Dendritic cell treated with granulocyte-macrophage colony-stimulating factor and Interleukin-4, amounts not matched to agents 40 ng/mL and 50 ng/mL, for 4 days (primary cell): ENCODE data around the gene IL17RC.
"Not testable (repeated sequence)": the region's sequence is repeated elsewhere in the genome, so short reads cannot be mapped to it uniquely, and the experiment has no call there.

Source experiments
- H3K27ac Mint-ChIP-seq: one replicate; pipeline ENCODE4 v1.8.0; 2022; ENCODE audit warnings: mild to moderate bottlenecking, mixed read lengths
- H3K27me3 Mint-ChIP-seq: one replicate; pipeline ENCODE4 v1.8.0; 2022; ENCODE audit warnings: mild to moderate bottlenecking, mixed read lengths
- H3K36me3 Mint-ChIP-seq: one replicate; pipeline ENCODE4 v1.8.0; 2022; ENCODE audit warnings: low read depth, mixed read lengths
- H3K4me1 Mint-ChIP-seq: one replicate; pipeline ENCODE4 v1.8.0; 2022; ENCODE audit warnings: low read depth, mixed read lengths
- H3K4me3 Mint-ChIP-seq: one replicate; pipeline ENCODE4 v1.8.0; 2022; ENCODE audit warnings: mild to moderate bottlenecking, moderate library complexity, mixed read lengths
- H3K9me3 Mint-ChIP-seq: one replicate; pipeline ENCODE4 v1.8.0; 2022; ENCODE audit warnings: mixed read lengths
- intact Hi-C: fragments of 100-400 bp; cut with micrococcal nuclease; formaldehyde crosslinking; loops from one replicate; pipeline ENCODE4 v1.15.0; 2022

Gene IL17RC

DNA sequence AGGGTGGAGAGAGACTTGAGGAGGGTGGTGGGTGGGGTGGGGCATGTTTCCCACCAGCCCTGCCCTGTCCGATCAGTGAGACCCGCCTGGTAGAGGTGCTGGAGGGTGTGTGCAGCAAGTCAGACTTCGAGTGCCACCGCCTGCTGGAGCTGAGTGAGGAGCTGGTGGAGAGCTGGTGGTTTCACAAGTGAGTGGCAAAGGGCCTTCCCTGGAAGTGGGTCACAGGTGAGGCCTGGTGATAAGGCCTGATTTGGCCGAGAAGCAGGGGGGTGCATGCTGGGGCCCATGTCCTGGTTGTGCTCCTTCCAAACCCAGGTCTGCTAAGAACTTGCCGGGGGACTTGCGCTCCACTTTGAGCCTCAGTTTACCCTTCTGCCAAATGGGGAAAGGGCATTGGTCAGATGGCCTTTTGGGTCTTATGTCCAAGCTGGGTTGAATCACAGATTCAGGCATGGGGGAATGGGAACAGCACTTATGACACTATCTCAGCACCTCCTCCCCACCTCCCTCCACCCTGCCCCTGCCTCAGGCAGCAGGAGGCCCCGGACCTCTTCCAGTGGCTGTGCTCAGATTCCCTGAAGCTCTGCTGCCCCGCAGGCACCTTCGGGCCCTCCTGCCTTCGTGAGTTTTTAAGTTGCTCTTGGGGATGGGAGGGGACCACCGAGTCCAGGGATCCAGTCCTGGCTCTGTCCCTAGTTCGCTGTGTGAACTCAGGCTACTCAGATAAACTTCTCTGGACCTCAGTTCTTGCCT lies 20.8 kb downstream of the IL17RC start:
- Mint-ChIP-seq H3K4me1 (peaks cover 29% of the 10 kb centered on the region), H3K27me3 (no peaks in the 10 kb centered on the region), H3K4me3 (no peak overlapping the region), H3K9me3 (no peaks in the 10 kb centered on the region), H3K36me3 (peaks cover 87% of the 10 kb centered on the region), H3K27ac (no peak overlapping the region)
- intact Hi-C loops, result loop anchor here (10.0 kb wide), 2 partner anchors 87 to 287 kb away; partner anchors contain the start of gene FANCD2

DNA sequence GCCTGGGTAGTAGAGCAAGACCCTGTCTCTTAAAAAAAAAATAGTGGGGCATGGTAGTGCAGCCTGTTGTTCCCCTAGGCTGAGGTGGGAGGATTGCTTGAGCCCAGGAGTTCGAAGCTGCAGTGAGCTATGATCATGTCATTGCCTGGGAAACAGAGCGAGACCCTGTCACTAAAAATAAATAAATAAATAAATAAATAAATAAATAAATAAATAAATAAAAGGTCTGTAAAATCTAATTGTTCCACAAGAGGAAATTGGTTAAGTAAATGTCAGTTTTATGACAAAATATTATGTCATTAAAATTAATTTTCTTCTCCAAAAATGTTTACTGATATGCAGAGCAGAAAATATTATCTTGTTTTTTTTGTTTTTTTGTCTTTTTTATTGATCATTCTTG lies 22.1 kb downstream of the IL17RC start:
- no peak overlapping the region for H3K27ac Mint-ChIP-seq
- intact Hi-C loops, result loop anchor here (10.0 kb wide), 2 partner anchors 86 to 286 kb away; partner anchors contain the start of gene FANCD2
- H3K4me3 Mint-ChIP-seq, result no peak overlapping the region
- H3K9me3 Mint-ChIP-seq, result no peaks in the 10 kb centered on the region
- H3K27me3 Mint-ChIP-seq, result no peaks in the 10 kb centered on the region
- peaks cover 87% of the 10 kb centered on the region for H3K36me3 Mint-ChIP-seq
- H3K4me1 Mint-ChIP-seq, result peaks cover 24% of the 10 kb centered on the region

DNA sequence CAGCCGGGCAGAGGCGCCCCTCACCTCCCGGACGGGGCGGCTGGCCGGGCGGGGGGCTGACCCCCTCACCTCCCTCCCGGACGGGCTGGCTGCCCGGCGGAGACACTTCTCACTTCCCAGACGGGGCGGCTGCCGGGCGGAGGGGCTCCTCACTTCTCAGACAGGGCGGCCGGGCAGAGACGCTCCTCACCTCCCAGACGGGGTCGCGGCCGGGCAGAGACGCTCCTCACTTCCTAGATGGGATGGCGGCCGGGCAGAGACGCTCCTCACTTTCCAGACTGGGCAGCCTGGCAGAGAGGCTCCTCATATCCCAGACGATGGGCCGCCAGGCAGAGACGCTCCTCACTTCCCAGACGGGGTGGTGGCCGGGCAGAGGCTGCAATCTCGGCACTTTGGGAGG lies 23.0 kb downstream of the IL17RC start:
- not testable (repeated sequence) for H3K9me3 Mint-ChIP-seq, H3K4me3 Mint-ChIP-seq, H3K27ac Mint-ChIP-seq, H3K27me3 Mint-ChIP-seq
- H3K36me3 Mint-ChIP-seq, result peaks cover 88% of the 10 kb centered on the region
- peaks cover 14% of the 10 kb centered on the region for H3K4me1 Mint-ChIP-seq
- intact Hi-C loops, result loop anchor here (10.0 kb wide), 2 partner anchors 85 to 285 kb away; partner anchors contain the start of gene FANCD2

DNA sequence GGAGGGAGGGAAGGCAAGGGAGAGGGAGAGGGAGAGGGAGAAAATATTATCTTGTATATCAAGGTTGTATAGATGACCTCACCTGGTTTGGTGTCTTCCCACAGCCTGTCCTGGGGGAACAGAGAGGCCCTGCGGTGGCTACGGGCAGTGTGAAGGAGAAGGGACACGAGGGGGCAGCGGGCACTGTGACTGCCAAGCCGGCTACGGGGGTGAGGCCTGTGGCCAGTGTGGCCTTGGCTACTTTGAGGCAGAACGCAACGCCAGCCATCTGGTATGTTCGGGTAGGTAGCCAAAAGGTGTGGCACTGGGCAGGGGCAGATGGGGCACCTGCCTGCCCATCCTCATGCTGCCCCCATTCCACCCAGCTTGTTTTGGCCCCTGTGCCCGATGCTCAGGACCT lies 23.8 kb downstream of the IL17RC start:
- intact Hi-C loops, result no loop called here
- H3K4me1 Mint-ChIP-seq, result peaks cover 6% of the 10 kb centered on the region
- H3K9me3 Mint-ChIP-seq, result no peaks in the 10 kb centered on the region
- H3K4me3 Mint-ChIP-seq, result no peak overlapping the region
- H3K36me3 Mint-ChIP-seq, result peaks cover 84% of the 10 kb centered on the region
- H3K27me3 Mint-ChIP-seq, result no peaks in the 10 kb centered on the region
- H3K27ac Mint-ChIP-seq, result no peak overlapping the region

DNA sequence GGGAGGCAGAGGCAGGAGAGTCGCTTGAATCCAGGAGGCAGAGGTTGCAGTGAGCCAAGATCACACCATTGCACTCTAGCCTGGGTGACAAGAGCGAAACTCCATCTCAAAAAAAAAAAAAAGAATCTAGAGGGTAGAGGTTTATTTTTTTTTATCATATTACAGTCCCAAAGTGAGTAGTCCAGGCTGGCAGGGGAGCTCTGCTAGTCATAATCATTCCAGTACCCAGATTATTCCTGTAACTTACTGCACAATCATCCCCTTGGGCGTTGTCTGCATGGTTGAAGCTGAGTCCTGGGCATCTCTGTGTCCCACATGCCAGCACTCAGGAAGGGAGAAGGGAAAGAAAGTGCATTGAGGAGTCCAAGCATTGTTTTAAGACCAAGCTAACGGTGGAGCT lies 25.3 kb downstream of the IL17RC start:
- no peak overlapping the region for H3K27ac Mint-ChIP-seq
- intact Hi-C loops, result no loop called here
- peaks cover 3% of the 10 kb centered on the region for H3K27me3 Mint-ChIP-seq
- H3K36me3 Mint-ChIP-seq, result peaks cover 79% of the 10 kb centered on the region
- H3K9me3 Mint-ChIP-seq, result no peaks in the 10 kb centered on the region
- peaks cover 6% of the 10 kb centered on the region for H3K4me1 Mint-ChIP-seq
- no peak overlapping the region for H3K4me3 Mint-ChIP-seq

DNA sequence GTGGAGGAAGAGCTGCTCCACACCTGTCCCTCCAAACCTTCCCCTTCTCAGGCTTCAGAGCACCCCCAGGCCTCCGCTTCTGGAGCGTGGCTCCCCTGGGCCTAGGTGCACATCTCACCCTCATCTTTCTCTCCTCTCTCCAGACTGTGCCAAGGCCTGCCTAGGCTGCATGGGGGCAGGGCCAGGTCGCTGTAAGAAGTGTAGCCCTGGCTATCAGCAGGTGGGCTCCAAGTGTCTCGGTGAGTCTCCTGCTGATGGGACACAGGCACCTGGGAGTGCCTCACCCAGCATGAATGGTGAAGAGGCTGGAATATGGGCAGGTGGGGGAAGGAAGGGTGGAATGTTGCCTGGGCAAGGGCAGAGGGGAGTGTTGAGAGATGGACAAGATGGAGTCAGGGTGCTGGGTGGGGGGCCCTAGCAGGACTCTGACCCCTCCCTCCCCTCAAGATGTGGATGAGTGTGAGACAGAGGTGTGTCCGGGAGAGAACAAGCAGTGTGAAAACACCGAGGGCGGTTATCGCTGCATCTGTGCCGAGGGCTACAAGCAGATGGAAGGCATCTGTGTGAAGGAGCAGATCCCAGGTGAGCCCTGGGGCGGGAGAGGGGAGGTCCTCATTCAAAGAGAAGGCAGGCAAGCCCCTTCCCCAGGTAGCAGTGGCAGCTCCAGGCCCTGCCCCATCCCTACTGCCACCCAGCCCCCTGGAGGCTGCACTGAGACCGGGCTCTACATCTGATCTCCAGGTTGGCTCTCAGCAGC lies 26.2 kb downstream of the IL17RC start:
- H3K27ac Mint-ChIP-seq, result no peak overlapping the region
- intact Hi-C loops, result no loop called here
- no peak overlapping the region for H3K4me3 Mint-ChIP-seq
- H3K4me1 Mint-ChIP-seq, result peaks cover 6% of the 10 kb centered on the region
- H3K27me3 Mint-ChIP-seq, result peaks cover 3% of the 10 kb centered on the region
- peaks cover 69% of the 10 kb centered on the region for H3K36me3 Mint-ChIP-seq
- H3K9me3 Mint-ChIP-seq, result no peaks in the 10 kb centered on the region

DNA sequence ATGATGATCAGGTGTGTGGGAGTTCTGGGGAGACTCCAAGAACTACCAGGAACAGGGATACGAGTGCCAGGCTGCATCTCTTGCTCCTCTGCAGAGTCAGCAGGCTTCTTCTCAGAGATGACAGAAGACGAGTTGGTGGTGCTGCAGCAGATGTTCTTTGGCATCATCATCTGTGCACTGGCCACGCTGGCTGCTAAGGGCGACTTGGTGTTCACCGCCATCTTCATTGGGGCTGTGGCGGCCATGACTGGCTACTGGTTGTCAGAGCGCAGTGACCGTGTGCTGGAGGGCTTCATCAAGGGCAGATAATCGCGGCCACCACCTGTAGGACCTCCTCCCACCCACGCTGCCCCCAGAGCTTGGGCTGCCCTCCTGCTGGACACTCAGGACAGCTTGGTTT lies 27.4 kb downstream of the IL17RC start:
- peaks cover 3% of the 10 kb centered on the region for H3K27me3 Mint-ChIP-seq
- intact Hi-C loops, result no loop called here
- H3K9me3 Mint-ChIP-seq, result no peaks in the 10 kb centered on the region
- no peak overlapping the region for H3K27ac Mint-ChIP-seq
- H3K4me1 Mint-ChIP-seq, result peaks cover 6% of the 10 kb centered on the region
- H3K36me3 Mint-ChIP-seq, result peaks cover 62% of the 10 kb centered on the region
- no peak overlapping the region for H3K4me3 Mint-ChIP-seq

DNA sequence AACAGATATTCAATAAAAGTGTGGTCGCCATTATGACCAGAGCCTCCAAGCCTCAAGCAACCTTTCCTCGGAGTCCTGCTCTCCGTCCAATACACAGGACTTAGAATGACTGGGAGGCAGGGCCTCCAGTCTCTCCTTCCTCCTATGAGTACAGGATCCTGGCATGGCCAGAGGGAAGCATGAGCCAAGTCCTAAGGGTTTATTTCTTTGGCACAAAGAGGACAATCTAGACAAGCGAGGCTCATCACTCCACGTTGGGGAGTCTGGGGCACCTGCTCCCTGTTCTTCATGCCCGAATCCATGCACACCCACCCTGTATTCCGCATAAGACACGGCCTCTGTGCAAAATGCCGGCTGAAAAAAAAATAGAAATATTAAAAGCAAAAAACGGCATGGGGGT lies 28.5 kb downstream of the IL17RC start:
- no peak overlapping the region for H3K27ac Mint-ChIP-seq
- no peaks in the 10 kb centered on the region for H3K9me3 Mint-ChIP-seq
- intact Hi-C loops, result no loop called here
- peaks cover 55% of the 10 kb centered on the region for H3K36me3 Mint-ChIP-seq
- peaks cover 5% of the 10 kb centered on the region for H3K27me3 Mint-ChIP-seq
- peaks cover 6% of the 10 kb centered on the region for H3K4me1 Mint-ChIP-seq
- peak overlapping the region; percentile 11 for H3K4me3 Mint-ChIP-seq

DNA sequence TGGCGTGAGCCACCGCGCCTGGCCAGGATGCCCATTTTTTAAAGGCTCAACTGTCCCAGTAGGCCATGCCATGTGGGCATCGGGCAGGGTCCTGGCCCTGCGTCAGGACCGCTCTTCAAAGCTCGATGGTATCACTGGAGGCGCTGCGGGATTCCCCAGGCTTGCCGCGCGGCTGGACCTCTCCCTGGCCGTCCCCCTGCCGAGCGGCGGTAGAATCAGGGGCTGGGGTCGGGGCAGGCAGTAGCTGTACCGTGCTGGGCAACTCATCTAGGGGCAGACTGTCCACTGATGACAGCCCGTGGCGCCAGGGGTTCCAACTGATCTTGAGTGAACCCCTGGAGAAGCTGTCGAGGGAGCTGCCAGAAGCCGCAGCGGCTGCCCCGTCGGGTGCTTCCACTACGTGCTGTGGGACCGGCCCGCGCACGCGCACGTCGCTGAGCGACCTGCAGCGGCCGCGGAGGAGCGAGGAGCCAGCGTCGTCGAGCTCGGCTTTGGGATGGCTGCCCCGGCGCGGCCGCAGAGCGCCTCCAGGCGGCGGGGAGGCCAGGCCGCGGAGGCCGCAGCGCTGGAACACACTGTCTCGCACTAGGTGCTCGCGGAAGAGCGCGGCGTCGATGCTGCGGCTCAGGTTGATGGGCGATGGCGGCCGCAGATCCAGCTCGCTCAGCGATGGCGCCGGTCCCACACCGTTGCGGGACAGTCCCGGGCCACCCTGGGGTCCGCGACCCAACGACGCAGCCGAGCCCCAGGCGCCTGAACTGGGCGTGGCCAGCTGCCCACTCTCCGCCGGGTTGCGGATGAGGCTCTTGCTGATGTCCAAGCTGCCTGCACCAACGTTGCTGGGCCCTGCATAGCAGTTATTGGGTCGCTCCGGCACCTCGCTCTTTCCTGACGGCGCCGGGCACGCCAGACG lies 29.5 kb downstream of the IL17RC start:
- peak overlapping the region; percentile 88 for H3K27ac Mint-ChIP-seq
- intact Hi-C loops, result loop anchor here (2.0 kb wide), 1 partner anchor 14 kb away; the partner anchor contains the start of gene CRELD1
- H3K36me3 Mint-ChIP-seq, result peaks cover 44% of the 10 kb centered on the region

DNA sequence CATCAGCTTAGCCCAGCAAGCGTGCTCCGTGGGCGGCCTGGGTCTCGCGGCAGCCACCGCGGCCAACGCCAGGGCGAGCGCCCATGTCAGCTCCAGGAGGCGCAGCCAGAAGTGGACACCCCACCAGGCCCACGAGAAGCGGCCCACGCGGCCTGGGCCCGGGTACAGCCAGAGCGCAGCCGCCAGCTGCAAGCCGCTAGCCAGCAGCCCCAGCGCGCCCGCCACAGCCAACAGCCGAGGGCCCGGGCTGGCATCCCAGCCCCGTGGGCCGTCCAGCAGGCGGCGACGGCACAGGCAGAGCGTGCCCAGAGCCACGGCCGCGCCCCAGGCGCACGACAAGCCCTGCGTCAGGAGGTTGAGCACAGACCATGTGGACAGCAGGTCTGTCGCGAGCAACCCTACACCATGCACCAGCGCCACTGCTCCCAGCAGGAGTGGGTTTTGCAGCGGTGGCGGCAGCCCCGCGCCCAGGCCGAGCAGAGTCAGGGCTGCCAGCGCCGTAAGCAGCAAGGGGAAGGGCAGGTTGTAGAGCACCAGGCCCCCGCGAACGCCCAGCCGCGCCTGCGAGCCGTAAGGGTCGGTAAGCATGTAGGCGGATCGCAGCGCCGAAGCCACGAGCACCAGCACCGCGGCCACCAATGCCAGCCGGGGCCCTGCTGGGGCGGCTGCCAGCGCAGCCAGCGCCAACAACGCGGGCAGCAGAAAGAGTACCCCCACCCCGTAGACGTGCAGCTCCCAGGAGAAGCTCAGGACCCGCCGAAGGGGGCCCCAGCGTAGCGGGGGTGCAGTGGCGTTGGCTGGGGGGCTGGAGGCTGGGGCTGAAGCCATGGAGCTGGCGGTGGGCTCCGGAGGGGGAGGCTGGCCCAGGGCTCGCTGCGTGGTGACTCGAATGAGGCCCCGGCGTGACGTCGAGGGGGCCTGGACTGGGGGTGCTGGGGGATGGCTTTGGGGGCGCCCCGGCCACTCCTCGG lies 30.4 kb downstream of the IL17RC start:
- intact Hi-C loops, result loop anchor here (2.0 kb wide), 1 partner anchor 15 kb away; the partner anchor contains the start of gene CRELD1
- Mint-ChIP-seq H3K9me3 (no peaks in the 10 kb centered on the region), H3K27me3 (peaks cover 21% of the 10 kb centered on the region), H3K27ac (no peak overlapping the region), H3K36me3 (peaks cover 35% of the 10 kb centered on the region), H3K4me1 (peaks cover 19% of the 10 kb centered on the region), H3K4me3 (peak overlapping the region; percentile 48)

More for the DNA sequence above, 29.5 kb downstream of the IL17RC start:
- H3K4me3 Mint-ChIP-seq, result peak overlapping the region; percentile 81
- H3K4me1 Mint-ChIP-seq, result peaks cover 11% of the 10 kb centered on the region
- no peaks in the 10 kb centered on the region for H3K9me3 Mint-ChIP-seq
- H3K27me3 Mint-ChIP-seq, result peaks cover 13% of the 10 kb centered on the region

DNA sequence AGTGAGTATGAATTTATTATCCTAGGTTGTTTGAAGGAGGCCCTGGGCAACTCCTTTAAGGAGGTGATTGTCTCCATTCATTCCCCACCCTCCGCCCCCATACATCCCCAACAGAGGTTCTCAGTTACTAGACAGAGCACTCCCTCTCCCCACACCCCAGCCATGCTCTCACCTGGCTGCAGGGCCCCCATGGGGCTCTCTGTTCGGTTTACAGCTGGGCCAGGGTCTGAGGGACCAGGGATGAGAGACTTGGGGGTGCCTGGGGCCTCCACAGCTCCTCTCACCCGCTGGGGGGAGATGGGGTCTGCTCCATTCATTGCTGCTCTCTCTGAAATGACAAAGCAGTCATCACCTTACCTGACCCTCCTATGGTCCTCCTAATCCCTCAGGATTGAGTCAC lies 31.7 kb downstream of the IL17RC start:
- Mint-ChIP-seq H3K27ac (no peak overlapping the region), H3K27me3 (peaks cover 25% of the 10 kb centered on the region), H3K9me3 (no peaks in the 10 kb centered on the region), H3K4me1 (peaks cover 20% of the 10 kb centered on the region), H3K36me3 (peaks cover 22% of the 10 kb centered on the region), H3K4me3 (no peak overlapping the region)
- intact Hi-C loops, result no loop called here

DNA sequence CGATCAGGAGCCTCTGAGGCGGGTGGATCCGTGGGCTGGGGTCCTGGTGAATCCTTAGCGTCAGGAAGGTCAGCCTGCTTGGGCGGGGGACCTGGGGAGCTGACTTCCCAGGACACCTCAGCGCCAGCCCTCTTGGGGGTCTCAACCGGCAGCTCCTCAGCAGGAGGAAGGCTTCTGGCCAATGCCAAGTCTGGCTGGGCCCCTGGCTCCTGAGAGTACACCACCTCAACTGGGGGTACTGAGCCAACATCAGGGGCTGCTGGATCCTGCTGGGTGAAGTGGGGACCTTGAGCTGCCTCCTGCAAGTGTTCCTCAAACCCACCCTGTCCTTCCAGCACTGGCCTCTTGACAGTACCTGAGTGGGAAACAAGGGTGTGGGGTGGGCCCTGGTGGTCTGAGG lies 32.2 kb downstream of the IL17RC start:
- peaks cover 25% of the 10 kb centered on the region for H3K27me3 Mint-ChIP-seq
- no peak overlapping the region for H3K27ac Mint-ChIP-seq
- H3K4me1 Mint-ChIP-seq, result peaks cover 20% of the 10 kb centered on the region
- H3K36me3 Mint-ChIP-seq, result peaks cover 17% of the 10 kb centered on the region
- intact Hi-C loops, result no loop called here
- H3K9me3 Mint-ChIP-seq, result no peaks in the 10 kb centered on the region
- no peak overlapping the region for H3K4me3 Mint-ChIP-seq

DNA sequence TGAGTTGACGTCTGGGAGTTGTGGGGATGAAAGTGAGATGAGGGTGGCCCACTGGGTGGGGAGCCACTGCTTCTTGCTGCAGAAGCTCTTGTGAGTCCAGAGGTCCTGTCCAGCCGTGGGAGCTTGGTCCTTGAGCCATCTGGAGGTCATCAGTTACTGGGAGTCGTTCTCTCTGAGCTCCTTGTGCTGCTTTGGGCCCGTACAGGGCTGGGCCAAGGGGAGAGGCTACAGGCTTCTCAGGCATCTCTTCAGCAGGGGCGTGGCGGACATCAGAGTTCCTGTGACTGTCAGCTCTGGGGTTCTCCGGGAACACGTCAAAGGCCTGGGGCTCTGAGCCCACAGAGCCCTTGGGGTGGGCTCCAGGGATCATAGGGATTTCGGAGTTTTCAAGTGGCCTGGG lies 32.7 kb downstream of the IL17RC start:
- intact Hi-C loops, result no loop called here
- Mint-ChIP-seq H3K27me3 (peaks cover 25% of the 10 kb centered on the region), H3K9me3 (no peaks in the 10 kb centered on the region), H3K36me3 (peaks cover 12% of the 10 kb centered on the region), H3K4me3 (no peak overlapping the region), H3K4me1 (peaks cover 24% of the 10 kb centered on the region), H3K27ac (no peak overlapping the region)
